GM19193 (cell line): ENCODE results near the gene GRM4.

ENCODE experiments used
- POLR2A ChIP-seq: IDR thresholded peaks from 4 replicates; pipeline ENCODE4 v1.6.1; 2011; ENCODE audit not compliant: insufficient read depth, insufficient read length; ENCODE audit errors: extremely low read depth

The GRM4 gene

DNA sequence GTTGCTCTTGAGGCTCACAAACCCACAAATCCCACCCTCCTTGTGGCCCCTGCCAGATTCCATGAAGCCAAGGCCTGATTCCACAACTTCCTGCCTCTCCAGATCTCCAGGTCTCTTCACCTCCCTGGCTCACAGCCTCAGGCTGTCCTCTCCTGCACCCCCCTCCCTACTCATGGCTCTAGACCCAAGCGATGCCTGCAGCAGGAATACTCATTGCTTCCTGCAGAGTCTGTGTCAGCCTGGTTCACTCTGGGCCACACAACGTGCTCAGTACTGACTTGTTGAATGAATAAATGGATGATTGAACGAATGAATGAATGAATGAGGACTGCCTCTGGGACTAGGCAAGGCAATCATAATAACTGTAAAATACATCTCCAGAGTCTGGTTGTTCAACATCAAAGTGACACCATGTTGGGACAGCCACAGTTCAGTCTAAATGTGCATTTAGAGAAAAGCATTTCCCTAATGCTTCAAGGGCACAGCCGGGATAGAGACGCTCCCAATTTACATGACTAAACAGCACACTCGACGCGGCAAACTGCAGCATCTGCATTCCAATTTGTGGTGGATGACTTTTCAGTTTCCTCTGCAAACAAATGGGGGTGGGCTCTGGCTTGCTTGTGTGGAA, 139.9 kb downstream of the GRM4 start:
- TF ChIP-seq POLR2A, result no peak

- no peak for TF ChIP-seq POLR2A
These were observed 141.2 kb downstream of the GRM4 start for GRCh38 chr6:34004706-34005105.

GRCh38 chr6:34003962-34004361, 141.9 kb downstream of the GRM4 start:
- TF ChIP-seq POLR2A, result no peak

DNA sequence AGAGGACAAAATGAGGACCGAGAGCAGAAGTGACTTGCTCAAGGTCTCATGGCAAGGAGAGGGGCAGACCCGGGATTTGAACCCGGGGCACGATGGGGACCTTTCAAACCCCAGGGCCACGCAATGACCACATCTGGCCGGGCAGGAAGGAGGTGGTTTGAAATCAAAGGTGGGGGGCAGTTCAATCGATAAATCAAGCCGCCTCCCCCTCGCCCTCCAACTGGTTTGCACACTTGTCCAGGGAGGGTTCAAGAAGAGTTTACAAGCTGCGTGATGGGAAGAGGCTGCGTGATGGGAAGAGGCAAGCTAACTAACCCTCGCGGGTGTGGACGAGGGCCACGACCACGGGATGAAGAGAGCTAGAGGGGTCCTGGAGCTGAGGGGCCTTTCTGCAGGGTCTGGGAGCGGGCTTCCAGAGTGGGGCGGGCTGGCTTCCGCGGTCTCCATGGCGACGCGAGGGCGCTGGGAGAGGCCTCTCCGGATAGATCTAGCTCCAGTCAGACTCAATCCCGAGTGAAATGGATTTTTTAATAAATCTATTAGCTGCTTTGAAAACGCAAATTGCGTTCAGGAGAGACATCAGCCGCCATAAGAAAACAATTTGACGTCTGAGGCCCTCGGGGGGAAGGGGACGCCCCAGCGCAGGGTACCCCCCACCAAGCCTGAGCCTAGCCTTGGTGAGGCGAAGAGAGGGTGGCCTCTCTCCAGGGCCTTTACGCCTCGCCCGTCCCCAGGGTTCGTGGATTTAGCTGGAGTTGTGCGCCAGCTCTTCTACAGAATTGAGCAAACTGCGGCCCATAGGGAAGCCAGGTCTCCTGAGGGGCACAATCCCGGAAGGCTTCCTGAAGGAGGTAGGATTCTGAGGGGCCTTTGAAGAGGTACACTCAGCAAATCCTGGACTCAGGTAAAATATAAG, 143.9 kb downstream of the GRM4 start:
- no peak for TF ChIP-seq POLR2A

- TF ChIP-seq POLR2A, result no peak
These were observed 145.6 kb downstream of the GRM4 start for GRCh38 chr6:34000281-34000680.

DNA sequence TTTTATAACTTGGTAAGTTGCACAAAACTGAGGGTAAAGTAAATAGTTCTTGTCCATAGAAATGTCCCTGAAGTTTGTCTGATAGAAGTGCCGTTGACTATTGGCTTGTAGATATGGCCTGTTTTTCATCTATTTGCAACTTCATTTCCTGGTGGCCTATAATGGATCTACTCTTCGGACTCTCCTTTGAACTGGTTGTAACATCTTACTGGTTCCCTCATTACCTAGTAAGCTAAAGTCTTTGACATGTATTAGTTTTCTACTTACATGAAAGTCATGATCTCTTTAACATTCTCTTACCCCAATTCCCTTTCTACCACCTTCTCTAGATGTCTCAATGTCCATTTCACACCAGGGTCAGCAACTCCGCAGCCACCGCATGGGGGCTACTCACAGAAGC, 146.3 kb downstream of the GRM4 start:
- no peak for TF ChIP-seq POLR2A

DNA sequence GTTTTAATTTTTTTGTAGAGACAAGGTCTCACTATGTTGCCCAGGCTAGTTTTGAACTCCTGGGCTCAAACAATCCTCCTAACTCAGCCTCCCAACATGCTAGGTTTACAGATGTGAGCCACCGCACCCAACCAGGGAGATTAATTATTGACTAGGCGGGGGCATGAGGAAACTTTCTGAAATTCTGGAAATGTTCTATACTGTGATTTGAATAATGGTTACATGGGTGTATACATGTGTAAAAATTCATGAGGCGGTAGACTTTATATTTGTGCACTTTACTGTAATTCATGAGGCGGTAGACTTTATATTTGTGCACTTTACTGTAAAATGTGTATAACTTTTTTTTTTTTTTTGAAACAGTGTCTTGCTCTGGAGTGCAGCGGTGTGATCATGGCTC, 147.2 kb downstream of the GRM4 start:
- no peak for TF ChIP-seq POLR2A

- no peak for TF ChIP-seq POLR2A
These were observed 148.6 kb downstream of the GRM4 start for GRCh38 chr6:33997265-33997664.

GRCh38 chr6:33996120-33996475, 149.8 kb downstream of the GRM4 start:
- no peak for TF ChIP-seq POLR2A

- TF ChIP-seq POLR2A, result no peak
These were observed 150.4 kb downstream of the GRM4 start for GRCh38 chr6:33995309-33996119.

DNA sequence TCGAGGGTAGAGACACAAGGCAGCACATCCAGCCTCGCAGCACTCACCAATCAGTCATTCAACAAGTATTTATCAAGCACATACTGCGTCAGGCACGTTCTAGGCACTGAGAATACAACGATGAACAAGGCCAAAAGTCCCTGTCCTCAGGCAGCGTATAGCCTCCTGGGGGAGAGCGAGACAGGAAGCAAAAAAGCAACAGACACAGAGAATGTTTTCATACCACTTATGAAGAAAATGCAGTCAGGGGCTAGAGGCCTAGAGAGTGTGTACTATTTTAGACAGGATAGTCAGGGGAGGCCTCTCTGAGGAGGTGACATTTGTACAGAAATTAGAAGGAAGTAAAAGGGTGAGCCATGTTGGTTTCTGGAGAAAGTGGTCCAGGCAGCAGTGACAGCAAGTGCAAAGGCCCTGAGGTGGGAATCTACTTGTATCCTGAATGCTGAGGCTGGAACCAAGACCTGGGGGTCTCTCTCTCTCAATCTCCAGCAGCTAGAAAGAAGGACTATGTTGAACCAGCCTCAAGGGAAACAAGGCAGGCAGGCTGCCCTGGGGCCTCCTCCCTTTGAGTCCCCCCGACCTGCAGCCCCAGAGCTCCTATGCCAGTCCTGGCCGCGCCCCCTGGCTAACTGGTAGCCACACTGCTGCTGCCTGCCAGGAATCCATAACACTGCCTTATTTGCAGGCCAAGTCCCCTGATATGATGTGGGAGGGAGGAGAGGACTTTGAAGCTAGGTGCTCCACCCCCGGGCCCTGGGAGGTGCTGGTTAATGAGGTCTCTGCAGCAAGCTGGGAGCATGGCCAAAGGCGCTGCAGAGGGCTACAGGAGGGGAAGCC, 151.2 kb downstream of the GRM4 start:
- TF ChIP-seq POLR2A, result no peak

- no peak for TF ChIP-seq POLR2A
These were observed 152.0 kb downstream of the GRM4 start for GRCh38 chr6:33993653-33994471.

DNA sequence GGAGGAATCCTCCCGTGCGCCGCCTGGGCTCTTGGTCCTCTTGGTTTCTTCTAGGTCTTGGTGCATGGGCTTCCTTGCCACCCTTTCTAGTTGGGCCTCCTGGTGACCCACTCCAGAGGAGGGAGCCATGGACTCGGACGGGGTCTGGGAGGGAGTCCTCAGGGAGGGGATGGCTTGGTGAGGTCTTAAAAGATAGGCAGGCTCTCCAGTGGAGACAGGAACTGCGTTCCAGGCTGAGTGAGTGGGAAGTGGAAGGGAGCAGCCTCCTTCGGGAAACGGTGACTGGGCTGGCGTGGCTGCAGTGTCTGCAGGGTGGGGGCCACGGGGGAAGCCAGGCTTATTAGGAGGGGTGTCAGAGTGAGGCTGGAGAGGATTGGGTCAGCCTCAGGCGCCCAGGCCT, 152.8 kb downstream of the GRM4 start:
- TF ChIP-seq POLR2A, result no peak

DNA sequence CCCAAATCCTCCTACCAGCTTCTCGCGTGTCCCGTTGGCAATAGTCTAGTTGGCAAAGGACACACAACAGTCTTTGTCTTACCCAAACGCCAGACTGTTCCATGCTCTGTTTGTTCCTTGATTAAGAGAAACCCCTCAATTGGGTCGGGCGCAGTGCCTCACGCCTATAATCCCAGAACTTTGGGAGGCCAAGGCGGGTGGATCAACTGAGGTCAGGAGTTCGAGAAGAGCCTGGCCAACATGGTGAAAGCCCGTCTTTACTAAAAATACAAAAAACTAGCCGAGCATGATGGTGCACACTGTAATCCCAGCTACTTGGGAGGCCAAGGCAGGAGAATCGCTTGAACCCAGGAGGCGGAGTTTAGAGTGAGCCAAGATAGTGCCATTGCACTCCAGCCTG, 153.7 kb downstream of the GRM4 start:
- TF ChIP-seq POLR2A, result no peak

GRCh38 chr6:33991610-33992009, 154.3 kb downstream of the GRM4 start:
- TF ChIP-seq POLR2A, result no peak
